Tibial artery (tissue), 4 donors: ENCODE data around the gene BOC.

Experiments
- DNase-seq, 2 donors: peaks; one replicate each; pipeline ENCODE4 v3.0.0-alpha.2; 2019
- H3K27ac ChIP-seq, 2 donors: fragments of 200-600 bp; sonication (generic) in 1 of 2; 1 replicate in 1 of 2; 2 replicates in 1 of 2; pipeline ENCODE4 v1.5.1; 2018 to 2019; ENCODE audit warnings: mild to moderate bottlenecking in 1 of 2
- H3K27me3 ChIP-seq, 2 donors: fragments of 200-600 bp; sonication (generic) in 1 of 2; one replicate each; pipeline versions ENCODE4 v1.5.1 to v1.6.0; 2016 to 2019
- H3K36me3 ChIP-seq, 3 donors: fragments of 200-600 bp; sonication (generic) in 2 of 3; one replicate each; pipeline ENCODE4 v1.5.1; 2016 to 2019; ENCODE audit warnings: mild to moderate bottlenecking in 2 of 3
- H3K4me1 ChIP-seq, 4 donors: fragments of 200-600 bp; sonication (generic) in 2 of 4; 1 replicate in 3 of 4; 2 replicates in 1 of 4; pipeline ENCODE4 v1.5.1; 2016 to 2019
- H3K4me3 ChIP-seq, 2 donors: fragments of 200-600 bp; sonication (generic) in 1 of 2; 1 replicate in 1 of 2; 2 replicates in 1 of 2; pipeline ENCODE4 v1.5.1; 2018 to 2019; ENCODE audit warnings: mild to moderate bottlenecking in 2 of 2
- H3K9me3 ChIP-seq, 3 donors: fragments of 200-600 bp; sonication (generic) in 1 of 3; one replicate each; pipeline ENCODE4 v1.5.1; 2016 to 2019
- CTCF ChIP-seq, 2 experiments: fragments of 200-600 bp in 1 of 2; fragments of 450-650 bp in 1 of 2; IDR thresholded peaks; one replicate each; pipeline ENCODE4 v1.5.1; 2017 to 2019; ENCODE audit warnings: antibody characterized with exemption in 2 of 2, mild to moderate bottlenecking in 1 of 2, moderate library complexity in 1 of 2
- intact Hi-C: fragments of 100-400 bp; cut with DNase I; formaldehyde crosslinking; loops from one replicate; pipeline ENCODE4 v1.15.0; 2023; ENCODE audit warnings: low total_unique reads

BOC gene

GRCh38 chr3:113221721-113222257 lies 10.4 kb downstream of the BOC start:
- no peak for DNase-seq
- Histone ChIP-seq H3K4me3 (no peak overlapping the region), H3K4me1 (peaks cover 0 to 19% (median 0%) of the 10 kb centered on the region in 4 donors), H3K36me3 (peaks cover 0 to 46% (median 5%) of the 10 kb centered on the region in 3 donors), H3K27me3 (no peaks in the 10 kb centered on the region), H3K27ac (no peak overlapping the region), H3K9me3 (no peaks in the 10 kb centered on the region)
- TF ChIP-seq CTCF (IDR thresholded peaks at IDR 0.05), result no peak
- intact Hi-C loops, result no loop called here

GRCh38 chr3:113222451-113223086 lies 11.2 kb downstream of the BOC start:
- H3K27ac ChIP-seq, result no peak overlapping the region

GRCh38 chr3:113223475-113224281 lies 12.3 kb downstream of the BOC start:
- H3K27ac ChIP-seq, result no peak overlapping the region
- no peak for DNase-seq
- H3K4me3 ChIP-seq, result no peak overlapping the region
- intact Hi-C loops, result no loop called here
- TF ChIP-seq CTCF (IDR thresholded peaks at IDR 0.05), result no peak
- H3K36me3 ChIP-seq, result peaks cover 0 to 31% (median 0%) of the 10 kb centered on the region in 3 donors
- H3K9me3 ChIP-seq, result no peaks in the 10 kb centered on the region
- peaks cover 0 to 10% (median 0%) of the 10 kb centered on the region in 4 donors for H3K4me1 ChIP-seq
- no peaks in the 10 kb centered on the region for H3K27me3 ChIP-seq

More at GRCh38 chr3:113222451-113223086, 11.2 kb downstream of the BOC start:
- no peak for DNase-seq
- Histone ChIP-seq H3K27me3 (no peaks in the 10 kb centered on the region), H3K4me3 (no peak overlapping the region), H3K9me3 (no peaks in the 10 kb centered on the region), H3K36me3 (peaks cover 0 to 39% (median 5%) of the 10 kb centered on the region in 3 donors), H3K4me1 (peaks cover 0 to 15% (median 0%) of the 10 kb centered on the region in 4 donors)
- no peak for TF ChIP-seq CTCF (IDR thresholded peaks at IDR 0.05)
- intact Hi-C loops, result no loop called here

GRCh38 chr3:113225286-113225685 lies 13.9 kb downstream of the BOC start:
- peaks cover 0 to 5% (median 0%) of the 10 kb centered on the region in 4 donors for H3K4me1 ChIP-seq
- H3K27ac ChIP-seq, result no peak overlapping the region
- H3K4me3 ChIP-seq, result no peak overlapping the region
- DNase-seq, result no peak
- peaks cover 0 to 23% (median 0%) of the 10 kb centered on the region in 3 donors for H3K36me3 ChIP-seq
- no peak for TF ChIP-seq CTCF (IDR thresholded peaks at IDR 0.05)
- H3K27me3 ChIP-seq, result no peaks in the 10 kb centered on the region
- intact Hi-C loops, result no loop called here
- no peaks in the 10 kb centered on the region for H3K9me3 ChIP-seq

GRCh38 chr3:113226491-113226890 lies 15.1 kb downstream of the BOC start:
- Histone ChIP-seq H3K9me3 (no peaks in the 10 kb centered on the region), H3K36me3 (peaks cover 0 to 23% (median 0%) of the 10 kb centered on the region in 3 donors), H3K4me1 (peaks cover 0 to 5% (median 1%) of the 10 kb centered on the region in 4 donors), H3K27me3 (no peaks in the 10 kb centered on the region), H3K27ac (no peak overlapping the region), H3K4me3 (no peak overlapping the region)
- no peak for DNase-seq
- no peak for TF ChIP-seq CTCF (IDR thresholded peaks at IDR 0.05)
- intact Hi-C loops, result no loop called here
